GM21529 (cell line): Measurements from ENCODE around the gene PLEKHG2.
A peak's percentile ranks its signal among the peaks of the same experiment; 100 is the strongest.

Experiments used
- ATAC-seq: cut with Tn5 transposase; IDR thresholded peaks from one replicate; pipeline ENCODE4 v1.9.1; 2021; ENCODE audit not compliant: unreplicated experiment

PLEKHG2 gene

DNA sequence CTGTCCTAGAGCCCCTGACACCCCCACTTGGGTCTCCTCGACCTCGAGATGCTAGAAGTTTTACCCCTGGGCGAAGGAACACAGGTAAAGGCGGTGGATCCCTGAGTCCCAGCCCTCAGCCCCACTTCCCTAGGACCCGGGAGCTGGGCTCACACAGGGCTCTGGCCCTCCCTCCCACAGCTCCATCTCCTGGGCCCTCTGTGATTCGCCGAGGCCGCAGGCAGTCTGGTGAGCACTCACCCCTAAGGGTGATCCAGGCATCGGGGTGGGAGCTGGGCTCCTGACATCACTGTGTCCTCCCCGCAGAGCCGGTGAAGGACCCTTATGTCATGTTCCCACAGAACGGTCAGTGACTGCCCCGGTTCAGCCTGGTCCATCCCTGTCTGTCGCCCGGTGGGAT is 8.3 kb downstream of the PLEKHG2 start:
- no peak for ATAC-seq

DNA sequence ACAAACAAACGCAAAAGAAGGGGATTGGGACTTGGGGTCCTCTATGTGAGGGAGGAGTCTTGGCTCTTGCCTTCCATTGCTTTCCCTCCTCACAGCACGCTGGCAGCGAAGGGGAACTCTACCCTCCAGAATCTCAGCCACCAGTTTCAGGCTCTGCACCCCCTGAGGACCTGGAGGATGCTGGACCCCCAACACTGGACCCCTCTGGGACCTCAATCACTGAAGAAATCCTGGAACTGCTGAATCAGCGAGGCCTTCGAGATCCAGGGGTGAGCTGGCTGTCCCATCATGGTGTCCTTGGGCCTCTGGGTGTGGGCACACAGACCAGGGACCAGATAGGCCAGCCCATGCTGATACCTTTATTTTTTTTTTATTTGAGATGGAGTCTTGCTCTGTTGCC is 9.6 kb downstream of the PLEKHG2 start:
- no peak for ATAC-seq

DNA sequence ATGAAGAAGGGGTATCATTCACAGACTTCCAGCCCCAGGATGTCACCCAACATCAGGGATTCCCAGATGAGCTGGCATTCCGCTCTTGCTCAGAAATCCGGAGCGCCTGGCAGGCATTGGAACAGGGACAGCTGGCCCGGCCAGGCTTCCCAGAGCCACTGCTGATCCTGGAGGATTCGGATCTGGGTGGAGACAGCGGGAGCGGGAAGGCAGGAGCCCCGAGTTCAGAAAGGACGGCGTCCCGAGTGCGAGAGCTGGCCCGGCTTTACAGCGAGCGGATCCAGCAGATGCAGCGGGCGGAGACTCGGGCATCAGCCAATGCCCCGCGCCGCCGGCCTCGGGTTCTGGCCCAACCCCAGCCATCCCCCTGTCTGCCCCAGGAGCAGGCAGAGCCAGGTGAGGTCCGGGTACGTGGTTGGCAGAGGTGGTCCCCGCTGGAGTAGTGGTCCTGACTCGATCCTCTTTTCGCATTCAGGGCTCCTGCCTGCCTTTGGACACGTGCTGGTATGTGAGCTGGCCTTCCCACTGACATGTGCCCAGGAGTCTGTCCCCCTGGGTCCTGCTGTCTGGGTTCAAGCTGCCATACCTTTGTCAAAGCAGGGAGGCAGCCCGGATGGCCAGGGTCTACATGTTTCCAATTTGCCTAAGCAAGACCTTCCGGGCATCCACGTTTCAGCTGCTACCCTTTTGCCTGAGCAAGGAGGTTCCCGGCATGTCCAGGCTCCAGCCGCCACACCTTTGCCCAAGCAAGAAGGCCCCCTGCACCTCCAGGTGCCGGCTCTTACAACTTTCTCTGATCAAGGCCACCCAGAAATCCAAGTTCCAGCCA is 11.0 kb downstream of the PLEKHG2 start:
- no peak for ATAC-seq

DNA sequence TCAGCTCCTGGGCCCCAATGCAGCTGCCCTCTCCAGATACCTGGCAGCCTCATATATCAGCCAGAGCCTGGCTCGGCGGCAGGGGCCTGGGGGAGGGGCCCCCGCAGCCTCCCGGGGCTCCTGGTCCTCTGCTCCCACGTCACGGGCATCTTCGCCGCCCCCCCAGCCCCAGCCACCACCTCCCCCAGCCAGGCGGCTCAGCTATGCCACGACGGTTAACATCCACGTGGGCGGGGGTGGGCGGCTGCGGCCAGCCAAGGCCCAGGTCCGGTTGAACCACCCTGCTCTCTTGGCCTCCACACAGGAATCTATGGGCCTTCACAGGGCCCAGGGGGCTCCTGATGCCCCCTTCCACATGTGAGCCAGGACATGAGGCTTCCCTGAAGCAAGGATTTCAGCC is 12.5 kb downstream of the PLEKHG2 start:
- ATAC-seq, result no peak

DNA sequence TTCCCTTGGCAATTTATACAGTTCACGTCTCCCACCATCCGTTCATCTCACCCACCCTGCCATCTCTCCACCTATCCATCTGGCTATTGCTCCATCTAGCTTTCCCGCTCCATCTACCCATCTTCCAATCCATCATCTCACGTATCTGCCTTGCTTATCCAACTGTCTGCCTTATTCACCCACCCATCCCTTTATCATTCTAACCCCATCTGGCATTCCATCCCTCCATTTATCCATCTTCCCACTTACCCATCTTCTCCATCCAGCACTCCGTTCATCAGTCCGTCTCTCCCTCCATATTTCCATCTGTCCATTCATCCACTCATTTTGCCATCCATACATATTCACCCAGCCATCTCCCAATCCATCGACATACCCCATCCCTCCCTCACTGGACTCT is 13.3 kb downstream of the PLEKHG2 start:
- no peak for ATAC-seq

DNA sequence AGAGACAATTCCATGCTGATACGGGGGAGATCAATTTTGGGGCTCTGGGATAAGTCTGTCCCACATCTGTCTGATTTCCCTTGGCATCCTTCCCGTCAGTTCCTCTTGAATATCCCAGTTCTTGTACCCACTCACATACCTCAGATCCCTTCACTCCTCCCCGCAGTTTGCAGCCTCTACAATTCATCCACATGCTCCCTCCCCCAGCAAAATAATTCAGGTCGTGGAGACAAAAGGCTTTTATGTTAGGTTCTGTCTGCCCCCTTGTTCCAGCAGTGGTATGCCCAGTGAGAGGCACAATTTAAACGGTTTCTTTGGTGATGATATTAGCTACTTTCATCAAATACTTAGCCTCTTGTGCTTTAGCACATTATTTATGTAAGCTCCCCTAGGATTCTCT is 13.7 kb downstream of the PLEKHG2 start:
- ATAC-seq, result no peak

DNA sequence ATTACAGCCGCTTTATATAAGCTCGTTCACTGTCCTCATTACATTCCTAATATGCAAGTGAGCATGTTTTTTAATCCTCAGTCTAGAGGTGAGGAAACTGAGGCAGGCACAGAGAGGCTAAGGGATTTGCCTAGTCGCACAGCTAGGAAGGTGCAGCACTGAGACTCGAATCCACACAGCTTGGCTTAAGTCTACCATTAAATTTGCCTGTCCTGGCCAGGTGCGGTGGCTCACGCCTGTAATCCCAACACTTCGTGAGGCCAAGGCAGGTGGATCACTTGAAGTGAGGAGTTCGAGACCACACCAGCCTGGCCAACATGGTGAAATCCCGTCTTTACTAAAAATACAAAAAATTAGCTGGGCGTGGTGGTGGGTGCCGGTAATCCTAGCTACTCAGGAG is 15.2 kb downstream of the PLEKHG2 start:
- ATAC-seq, result no peak

DNA sequence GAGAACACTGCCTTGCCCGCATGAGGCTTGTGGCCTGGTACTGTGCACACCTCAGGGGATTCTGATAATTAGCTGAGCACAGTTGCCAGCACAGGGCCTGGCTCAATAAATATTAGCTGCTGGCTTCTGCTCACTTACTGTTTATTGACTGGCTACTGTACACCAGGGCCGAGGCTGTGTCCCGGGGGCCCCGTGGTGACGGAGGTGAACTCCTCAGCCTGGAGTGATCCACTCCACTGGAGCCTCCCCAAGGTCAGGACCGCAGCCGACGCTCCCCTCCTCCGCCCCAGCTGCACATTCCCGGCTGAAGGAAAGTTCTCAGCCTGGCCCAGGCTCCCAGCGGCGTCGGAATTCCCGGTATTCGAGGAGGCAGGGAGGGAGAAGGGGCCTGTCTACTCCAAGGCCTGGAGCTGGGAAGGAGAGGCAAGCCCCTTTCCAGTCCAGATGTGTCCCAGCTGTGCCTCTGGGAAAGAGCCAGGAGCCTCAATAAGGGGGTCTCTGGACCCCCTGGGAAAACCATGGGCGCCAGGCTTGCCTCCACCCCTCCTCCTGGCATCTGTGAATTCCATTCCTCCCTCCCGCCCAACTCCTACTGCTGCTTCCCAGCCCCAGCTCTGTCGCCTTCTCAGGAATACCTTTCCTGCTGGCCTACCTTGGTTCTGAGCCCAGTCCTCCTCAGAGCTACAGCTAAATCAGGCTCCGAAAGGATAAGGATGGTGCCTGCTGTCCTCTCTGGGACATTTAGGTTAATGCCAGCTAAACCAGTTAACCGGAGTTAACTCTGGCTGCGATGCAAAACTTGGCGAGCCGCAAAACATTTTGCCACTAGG is 16.0 kb downstream of the PLEKHG2 start:
- ATAC-seq, result no peak

DNA sequence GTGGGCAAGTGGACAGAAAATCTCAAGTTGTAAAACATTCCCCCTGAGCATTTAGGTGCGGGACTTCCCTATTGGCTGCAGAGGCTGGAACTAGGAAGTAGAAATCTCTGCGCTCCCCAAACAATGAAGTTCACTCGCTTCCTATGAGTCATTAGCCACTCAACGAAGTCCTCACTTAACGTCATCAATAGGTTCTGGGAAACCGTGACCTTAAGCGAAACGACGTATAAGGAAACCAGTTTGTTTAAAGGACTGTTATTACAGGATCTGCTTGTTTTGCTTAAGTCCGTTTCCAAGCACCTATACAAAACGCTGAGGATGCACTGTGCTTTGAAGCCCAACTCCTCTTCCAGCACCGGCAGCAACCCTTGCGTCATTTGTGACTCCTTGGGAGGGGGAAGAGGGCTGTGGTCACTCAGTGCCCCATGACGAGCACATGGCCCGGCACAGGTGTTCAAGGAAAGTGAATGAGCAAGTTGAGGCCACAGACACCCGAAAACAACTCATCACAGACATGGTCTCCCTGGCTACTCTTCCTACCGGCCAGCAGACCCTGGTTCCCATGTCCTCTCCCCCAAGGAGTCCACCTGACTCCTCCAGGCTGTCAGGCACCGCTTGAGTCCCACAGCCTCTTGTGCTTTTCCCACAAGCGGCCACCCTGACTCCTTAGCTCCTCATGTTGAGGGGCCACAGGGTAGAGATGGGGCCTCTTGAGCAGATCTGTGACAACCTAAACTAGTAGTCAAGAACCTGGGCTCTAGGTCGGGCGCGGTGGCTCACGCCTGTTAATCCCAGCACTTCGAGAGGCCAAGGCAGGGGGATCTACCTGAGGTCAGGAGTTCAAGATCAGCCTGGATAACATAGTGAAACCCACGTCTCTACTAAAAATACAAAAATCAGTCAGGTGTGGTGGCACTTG is 18.5 kb downstream of the PLEKHG2 start:
- peak; percentile 50 for ATAC-seq

DNA sequence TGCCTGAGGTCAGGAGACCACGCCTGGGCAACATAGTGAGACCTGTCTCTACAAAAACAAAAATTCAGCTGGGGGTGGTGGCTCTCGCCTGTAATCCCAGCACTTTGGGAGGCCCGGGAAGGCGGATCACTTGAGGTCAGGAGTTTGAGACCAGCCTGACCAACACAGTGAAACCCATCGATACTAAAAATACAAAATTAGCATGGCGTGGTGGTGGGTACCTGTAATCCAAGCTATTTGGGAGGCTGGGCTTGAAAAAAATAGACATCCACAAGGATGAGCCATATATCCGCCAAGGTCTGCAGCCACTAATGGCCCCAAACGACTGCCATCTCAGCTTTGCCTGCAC is 20.2 kb downstream of the PLEKHG2 start:
- ATAC-seq, result no peak

DNA sequence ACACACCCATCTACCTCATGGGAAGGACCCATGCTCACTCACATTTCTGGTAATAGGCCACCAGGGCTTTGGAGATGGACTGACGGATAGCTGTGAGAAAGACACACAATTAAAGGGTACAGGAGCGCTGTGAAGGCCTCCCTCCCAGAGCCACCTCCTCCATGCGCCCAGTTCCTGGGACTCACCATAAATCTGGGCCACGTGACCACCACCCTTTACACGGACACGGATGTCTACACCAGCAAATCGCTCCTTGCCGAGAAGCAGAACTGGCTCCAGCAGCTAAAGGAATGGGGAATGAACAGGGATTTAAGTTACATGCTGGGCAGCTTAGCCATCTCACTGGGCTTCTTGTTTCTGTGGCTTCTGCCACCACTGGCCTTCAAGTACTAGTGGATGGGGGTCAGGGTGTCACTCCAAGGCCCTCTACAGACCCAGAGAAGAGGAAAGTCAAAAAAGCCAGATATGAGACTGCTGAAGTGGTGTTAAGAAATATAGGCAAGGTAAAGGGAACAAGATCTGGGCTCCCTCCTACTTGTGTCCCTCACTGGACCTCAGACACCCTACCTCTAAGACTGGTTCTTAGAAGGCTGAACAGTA is 21.1 kb downstream of the PLEKHG2 start:
- no peak for ATAC-seq

DNA sequence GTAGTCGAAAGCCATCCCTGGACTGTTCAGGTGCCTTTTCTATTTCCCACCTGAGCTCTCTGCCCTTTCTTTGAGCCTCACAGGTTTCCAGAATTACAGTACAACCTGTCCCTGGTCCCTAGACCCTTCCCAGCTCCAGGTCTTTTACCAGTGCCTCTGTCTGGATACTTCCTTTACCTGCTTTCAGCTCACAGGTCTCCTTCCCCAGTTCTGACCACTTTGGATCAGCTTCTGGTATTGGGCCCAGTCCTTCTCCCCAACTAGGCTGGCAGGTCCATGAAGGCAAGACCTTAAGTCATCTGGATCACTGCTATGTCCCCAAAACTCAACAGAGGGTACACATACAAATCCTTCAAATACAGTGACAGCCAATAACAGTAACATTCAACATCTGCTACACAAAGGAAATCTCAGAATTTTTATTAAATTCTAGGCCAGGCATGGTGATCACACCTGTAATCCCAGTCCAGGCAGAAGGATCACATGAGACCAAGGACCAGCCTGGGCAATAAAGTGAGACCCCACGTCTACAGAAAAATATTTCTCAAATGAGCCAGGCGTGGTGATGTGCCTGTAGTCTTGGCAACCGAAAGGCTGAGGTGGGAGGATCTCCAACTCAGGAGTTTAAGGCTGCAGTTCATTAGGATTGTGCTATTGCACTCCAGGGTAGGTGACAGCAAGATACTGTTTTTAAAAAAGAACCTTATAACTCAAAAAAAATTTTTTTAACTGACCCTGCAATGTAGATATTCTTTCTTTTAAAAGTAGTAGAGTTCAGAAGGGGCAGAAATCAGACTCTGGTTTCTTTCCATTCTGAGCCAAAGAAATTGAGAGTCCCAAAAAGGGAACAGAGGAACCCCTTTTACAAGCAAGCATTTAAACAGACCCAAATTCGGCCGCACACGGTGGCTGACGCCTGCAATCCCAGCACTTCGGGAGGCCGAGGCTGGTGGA is 21.9 kb downstream of the PLEKHG2 start:
- ATAC-seq, result no peak

DNA sequence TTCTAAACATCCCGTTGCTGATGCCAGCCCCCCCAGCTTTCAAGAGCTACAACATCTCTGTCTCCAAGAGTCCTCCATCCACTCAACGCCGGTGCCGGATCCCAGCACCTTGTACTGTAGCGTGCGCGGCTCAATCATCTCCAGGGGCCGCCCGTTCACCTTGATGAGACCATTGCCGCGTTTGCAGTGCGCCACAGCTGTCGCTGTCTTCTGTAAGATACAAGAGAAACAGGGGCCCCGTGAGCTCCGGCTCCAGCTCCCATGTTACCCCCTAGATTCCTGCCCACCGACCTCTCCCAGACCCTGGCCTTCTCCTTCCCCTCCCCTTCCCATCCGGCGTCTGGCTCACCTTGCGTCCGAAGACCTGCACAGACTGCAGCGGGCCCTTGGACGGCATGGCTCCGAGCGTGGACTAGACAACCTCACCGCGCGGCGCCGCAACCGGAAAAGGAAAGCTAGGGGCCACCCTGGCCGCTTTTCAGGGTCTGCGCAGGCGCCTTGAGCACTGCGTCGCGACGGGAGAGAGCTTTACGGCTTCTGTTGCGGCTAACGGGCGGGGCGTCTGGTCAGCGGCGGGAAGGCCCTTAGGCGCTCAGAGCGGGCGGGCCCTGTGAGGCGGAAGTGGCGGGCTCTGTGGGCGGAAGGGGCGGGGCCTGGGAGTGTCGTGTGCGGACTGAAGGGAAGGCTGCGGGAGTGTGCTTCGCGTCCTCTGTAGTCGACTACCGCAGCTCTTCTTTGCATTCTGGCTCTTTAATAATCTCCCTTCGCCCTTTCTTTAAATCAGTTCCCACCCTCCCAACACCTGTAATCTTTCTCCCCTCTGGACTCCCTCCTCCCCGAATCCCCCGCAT is 23.3 kb downstream of the PLEKHG2 start, which contains the start of gene RPS16:
TSS of gene RPS16 (minus strand) at position 451 of the 851 bp plus-strand sequence. CDS start at position 397, 54 bp downstream.
- ATAC-seq, result peak; percentile 79

DNA sequence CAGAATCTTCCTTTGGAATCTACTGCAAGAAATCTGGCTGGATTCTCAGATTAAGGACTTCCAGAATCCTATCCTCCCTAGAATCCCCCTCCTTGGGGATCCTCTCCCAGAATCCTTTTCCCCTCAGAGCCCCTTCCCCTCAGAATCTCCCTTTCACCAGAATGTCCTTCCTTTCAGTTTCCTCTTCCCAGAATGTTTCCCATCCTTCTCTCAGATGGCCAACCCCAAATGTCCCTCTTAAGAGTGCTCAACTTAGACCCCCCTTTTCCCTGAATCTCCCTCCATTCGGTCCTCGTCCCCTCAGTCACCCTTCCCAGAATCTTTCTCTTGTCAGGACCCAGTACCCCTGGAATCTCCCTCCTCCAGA is 23.9 kb downstream of the PLEKHG2 start:
- no peak for ATAC-seq

DNA sequence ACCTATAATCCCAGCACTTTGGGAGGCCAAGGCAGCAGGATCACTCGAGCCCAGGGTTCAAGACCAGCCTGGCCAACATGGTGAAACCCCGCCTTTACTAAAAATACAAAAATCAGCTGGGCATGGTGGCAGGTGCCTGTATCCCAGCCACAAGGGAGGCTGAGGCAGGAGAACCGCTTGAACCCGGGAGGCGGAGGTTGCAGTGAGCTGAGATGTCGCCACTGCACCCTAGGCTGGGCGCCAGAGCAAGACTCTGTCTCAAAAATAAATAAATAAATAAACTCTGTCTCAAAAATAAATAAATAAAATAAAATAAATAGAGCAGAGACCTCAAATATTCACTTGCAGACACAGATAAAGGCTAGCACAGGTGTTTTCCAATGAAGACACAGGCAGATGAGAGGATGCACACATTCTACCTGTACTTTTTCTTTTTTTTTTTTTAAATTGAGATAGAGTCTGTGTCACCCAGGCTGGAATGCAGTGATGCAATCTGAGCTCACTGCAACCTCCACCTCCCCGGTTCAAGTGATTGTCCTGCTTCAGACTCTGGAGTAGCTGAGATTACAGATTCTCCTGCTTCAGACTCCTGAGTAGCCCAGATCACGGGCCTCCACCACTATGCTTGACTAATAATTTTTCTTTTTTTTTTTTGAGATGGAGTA is 25.9 kb downstream of the PLEKHG2 start:
- ATAC-seq, result no peak

DNA sequence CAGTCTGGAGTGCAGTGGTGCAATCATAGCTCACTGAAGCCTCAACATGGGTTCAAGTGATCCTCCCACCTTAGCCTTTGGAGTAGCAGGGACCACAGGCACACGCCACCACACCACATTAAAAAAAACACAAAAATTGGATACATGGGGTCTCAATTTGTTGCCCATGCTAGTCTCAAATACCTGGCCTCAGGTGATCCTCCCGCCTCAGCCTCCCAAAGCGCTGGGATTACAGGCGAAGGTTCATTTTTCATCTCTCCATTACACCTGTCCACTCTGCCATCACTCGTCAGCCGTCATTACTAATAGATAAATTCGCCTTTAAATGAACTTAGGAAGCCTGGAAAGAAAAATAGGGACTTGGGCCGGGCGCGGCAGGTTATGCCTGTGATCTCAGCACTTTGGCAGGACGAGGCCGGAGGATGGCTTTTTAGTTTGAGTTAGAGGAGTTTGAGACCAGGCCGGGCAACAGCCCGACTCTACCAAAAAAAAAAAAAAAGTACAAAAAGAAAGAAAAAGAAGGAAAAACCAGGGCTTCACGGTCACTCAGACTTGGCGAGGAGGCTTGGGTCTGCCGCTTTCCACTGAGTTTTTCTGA is 32.2 kb downstream of the PLEKHG2 start:
- ATAC-seq, result no peak

DNA sequence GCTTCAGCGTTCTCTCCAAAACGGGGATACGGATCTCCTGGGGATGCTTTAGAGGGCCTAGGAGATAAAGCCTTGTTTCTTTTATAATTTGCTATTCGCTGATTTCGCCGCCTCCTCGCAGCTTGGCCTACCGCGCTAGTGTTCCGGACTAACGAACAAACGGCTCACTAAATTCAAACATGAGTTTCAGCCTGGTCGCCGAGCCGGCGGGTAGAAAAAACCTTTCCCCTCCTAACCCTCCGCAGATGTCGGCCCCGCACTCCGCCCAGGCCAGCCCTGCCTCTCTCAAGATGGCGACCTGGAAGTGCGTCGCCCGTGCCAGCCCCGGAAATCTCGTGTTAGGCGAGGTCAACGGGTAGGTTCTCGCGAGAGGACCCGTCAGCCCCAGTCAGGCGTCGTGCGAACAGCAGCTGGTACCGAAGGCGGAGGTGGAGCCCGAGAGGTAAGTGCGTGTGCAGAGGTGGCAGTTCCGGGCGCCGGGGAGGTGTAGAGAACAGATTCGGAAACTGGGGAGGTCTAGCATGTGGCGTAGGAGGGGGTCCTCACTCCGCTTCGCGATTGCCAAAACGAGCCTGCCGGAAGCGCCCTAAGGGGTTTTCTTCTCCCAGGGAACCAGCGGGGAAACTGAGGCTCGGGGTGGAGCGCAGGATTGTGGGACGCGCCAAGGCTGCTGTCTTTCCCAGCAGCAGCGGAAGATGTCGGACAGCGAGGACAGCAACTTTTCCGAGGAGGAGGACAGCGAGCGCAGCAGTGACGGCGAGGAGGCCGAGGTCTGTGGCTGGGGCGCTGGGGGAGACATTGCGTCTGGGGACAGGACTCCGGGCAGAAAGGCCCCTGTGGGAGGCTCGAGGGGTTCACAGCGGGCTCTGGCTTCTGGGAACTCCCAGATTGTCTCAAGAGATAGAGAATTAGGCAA is 33.0 kb downstream of the PLEKHG2 start, which contains the start of gene SUPT5H:
TSS of gene SUPT5H (plus strand) at position 387 of the 916 bp plus-strand sequence. CDS start at position 696, 309 bp downstream.
- peak; percentile 80 for ATAC-seq
